T47D (cell line): ENCODE data around the gene NOCT.

Source experiments
- DNase-seq, 2 experiments: peaks; one replicate each; pipeline versions ENCODE4 v3.0.0 to v3.0.0-alpha.2; 2011 to 2012; ENCODE audit warnings: low read depth in 1 of 2, low spot score in 1 of 2
- JUND ChIP-seq: IDR thresholded peaks from 2 replicates; pipeline ENCODE4 v1.6.1; 2012; ENCODE audit warnings: low read depth
- in situ Hi-C: cut with HindIII; loops from 2 replicates; pipeline ENCODE4 v1.10.0; 2016; ENCODE audit warnings: low sequenced_read_pairs, low pct_unique_long_range_greater_than_20kb

Gene NOCT, protein sequence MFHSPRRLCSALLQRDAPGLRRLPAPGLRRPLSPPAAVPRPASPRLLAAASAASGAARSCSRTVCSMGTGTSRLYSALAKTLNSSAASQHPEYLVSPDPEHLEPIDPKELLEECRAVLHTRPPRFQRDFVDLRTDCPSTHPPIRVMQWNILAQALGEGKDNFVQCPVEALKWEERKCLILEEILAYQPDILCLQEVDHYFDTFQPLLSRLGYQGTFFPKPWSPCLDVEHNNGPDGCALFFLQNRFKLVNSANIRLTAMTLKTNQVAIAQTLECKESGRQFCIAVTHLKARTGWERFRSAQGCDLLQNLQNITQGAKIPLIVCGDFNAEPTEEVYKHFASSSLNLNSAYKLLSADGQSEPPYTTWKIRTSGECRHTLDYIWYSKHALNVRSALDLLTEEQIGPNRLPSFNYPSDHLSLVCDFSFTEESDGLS

DNA sequence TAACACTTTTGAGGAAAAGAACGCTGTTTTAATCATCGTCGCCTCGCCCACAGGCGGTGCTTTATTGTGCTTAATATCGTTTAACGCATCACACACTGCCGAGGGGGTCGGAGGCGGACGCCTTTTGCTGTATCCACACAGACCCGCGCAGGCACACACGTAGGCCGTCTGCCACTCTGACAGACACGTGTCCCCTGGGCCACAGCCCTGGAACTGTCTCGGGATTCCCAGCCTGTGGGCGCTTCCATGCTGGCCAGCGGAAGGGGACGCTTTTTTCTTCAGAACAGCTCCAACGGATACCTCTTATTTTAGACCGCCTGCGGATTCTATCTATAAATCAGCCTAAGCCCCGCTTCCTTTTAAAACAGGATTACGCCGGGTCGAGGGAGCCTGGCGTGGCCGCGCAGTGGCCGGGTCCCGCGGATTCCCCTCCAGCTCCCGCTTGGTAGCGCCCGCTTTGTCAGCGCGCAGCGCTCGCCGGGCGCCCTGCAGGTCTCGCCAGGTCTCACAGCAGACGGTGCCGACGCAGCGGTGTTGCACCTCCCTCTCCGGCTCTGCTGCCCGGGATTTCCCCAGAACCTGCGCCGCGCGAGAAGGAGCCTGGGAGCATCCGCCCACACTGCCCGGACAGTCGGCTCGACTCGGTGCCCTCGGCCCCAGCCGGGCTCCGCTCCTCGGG, at the start of gene NOCT:
NOCT (plus strand) TSS at position 513 of the 679 bp plus-strand sequence. CDS start 201 bp downstream, outside the sequence.
- TF ChIP-seq JUND, result 0 out of 2 replicates have a peak, but pooled peaks have one; percentile 18
- DNase-seq, result peak; percentile 72 to 91
- in situ Hi-C loops, result no loop called here

DNA sequence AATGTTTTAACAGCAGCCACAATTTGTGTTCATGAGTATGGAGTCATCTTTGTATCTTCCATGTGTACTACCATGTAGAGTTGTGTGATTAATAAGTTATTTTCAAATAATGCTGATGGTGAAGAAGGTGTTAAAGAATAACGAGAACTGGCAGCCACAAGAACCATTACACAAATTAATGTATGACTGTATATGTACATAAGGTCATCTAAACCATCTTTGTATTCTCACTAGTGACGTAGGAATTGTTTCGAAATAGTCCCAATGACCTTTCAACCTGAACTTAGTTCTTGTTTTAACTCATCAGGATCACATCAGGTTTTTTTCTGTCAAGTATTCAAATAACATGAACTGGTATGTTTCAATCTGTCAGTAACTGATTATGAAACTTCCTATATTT, 48.3 kb upstream of the NOCT start:
- DNase-seq, result no peak
- TF ChIP-seq JUND, result no peak
- in situ Hi-C loops, result no loop called here

DNA sequence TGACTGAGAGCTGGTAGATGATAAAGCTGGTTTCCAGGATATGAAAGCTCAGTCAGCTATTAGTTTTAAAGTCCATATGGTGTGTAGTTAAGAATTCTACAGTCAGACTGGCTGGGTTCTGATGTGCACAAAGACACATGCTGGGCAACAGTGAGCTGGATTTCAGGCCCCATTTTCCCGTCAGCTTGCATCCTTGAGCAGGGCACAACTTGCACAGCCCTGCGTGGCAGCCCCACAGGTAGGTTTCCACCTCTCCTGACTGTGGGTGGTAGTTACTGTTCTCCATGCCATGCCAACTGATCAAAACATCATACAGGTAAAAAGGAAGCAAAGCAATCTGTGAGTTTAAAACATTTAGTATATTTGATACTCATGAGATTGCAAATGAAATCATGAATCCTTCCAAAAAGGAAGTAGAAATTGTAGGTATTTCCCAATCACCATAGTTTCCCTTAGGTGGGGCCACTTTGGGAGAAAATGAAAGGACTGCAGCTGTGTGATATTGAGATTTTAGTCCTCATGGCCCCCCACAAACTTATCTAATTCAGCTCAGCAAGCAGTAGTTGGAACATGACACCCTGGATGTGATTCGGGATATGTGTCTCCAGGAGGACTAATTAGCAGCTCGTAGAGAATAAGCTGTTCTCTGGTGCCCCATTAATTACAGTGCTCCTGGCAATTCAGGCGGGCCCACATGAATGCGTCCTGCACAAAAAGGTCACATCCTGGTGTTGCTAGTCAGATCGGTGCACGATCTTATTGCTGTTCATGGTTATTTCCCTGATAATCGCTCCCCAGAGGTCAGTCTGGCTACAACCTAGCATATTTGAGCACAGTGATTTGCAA, 42.4 kb upstream of the NOCT start:
- TF ChIP-seq JUND, result no peak
- no peak for DNase-seq
- in situ Hi-C loops, result no loop called here

DNA sequence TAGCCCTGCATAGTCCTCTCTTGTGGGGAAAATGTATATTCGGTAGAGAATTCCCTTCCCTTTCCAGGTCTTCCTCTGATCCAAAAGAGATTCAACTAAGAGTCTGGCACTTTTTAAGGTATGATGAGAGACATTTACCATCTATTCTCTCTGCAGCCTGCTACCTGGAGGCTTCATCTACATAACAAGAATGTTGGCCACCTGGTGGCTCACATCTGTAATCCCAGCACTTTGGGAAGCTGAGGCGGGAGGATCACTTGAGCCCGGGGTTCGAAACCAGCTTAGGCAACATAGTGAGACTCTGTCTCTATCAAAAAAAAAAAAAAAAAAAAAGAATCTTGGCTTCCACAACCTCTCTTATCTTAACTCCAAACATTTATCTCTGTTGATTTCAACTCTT, 40.4 kb upstream of the NOCT start:
- DNase-seq, result peak in 1 of 2 experiments; percentile 15
- no peak for TF ChIP-seq JUND
- in situ Hi-C loops, result no loop called here

DNA sequence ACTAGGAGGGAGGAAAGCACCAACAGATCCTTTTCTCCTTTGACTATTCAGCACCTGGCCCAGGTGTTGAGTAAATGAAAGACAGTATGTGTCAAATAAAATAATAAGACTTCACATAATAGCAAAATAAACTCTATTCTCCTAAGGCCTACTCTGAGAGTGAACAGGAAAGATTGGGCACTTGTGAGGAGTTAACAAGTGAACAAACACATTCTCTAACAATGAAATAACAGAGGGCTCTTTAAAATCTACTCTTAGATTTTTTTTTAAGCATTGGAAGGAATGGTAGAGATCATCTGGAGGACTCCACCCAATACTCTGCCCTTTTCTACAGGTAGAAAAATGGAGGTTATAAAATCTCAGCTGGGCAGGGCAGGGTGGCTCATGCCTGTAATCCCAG, 39.1 kb upstream of the NOCT start:
- DNase-seq, result no peak
- no peak for TF ChIP-seq JUND
- in situ Hi-C loops, result no loop called here

- DNase-seq, result no peak
- no peak for TF ChIP-seq JUND
- in situ Hi-C loops, result no loop called here
These were observed 38.1 kb upstream of the NOCT start for GRCh38 chr4:138977524-138977923.

DNA sequence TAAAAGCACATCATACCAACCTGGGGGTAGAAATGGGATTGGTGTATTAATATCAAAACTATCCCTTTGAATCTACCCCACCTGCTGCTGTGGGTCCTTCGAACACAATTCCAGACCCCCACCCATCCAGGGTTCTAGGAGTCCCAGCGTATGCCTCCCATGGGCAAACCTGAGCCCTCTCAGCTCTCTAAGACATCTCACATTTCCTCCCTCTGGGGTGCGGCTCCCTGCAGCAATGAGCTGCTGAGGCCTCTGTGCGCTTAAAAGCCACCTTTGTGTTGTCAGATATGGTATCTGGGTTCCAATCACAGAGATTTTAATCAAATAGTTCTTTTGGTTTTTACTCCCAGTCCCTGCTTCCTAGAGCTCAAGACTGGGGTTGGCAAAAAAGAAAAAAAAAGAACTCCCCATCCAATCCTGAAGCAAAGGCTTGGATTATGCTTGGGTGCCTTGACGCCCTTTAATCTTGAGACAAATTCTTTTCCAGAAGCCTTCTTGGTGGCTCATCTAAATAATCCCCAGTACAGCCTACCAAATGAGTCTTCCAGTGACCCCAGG, 37.5 kb upstream of the NOCT start:
- no peak for TF ChIP-seq JUND
- no peak for DNase-seq
- in situ Hi-C loops, result no loop called here

GRCh38 chr4:138978600-138978999, 37.0 kb upstream of the NOCT start:
- in situ Hi-C loops, result no loop called here
- TF ChIP-seq JUND, result no peak
- DNase-seq, result peak in 1 of 2 experiments; percentile 64

GRCh38 chr4:138979742-138980141, 35.8 kb upstream of the NOCT start:
- TF ChIP-seq JUND, result no peak
- no peak for DNase-seq
- in situ Hi-C loops, result no loop called here

GRCh38 chr4:138981930-138982390, 33.6 kb upstream of the NOCT start:
- TF ChIP-seq JUND, result no peak
- in situ Hi-C loops, result no loop called here
- DNase-seq, result peak in 1 of 2 experiments; percentile 62

- in situ Hi-C loops, result no loop called here
These were observed 32.8 kb upstream of the NOCT start for GRCh38 chr4:138982754-138983153.

GRCh38 chr4:138983690-138984089, 31.9 kb upstream of the NOCT start:
- in situ Hi-C loops, result no loop called here
- TF ChIP-seq JUND, result no peak
- no peak for DNase-seq

More at GRCh38 chr4:138982754-138983153, 32.8 kb upstream of the NOCT start:
- DNase-seq, result no peak
- TF ChIP-seq JUND, result no peak

DNA sequence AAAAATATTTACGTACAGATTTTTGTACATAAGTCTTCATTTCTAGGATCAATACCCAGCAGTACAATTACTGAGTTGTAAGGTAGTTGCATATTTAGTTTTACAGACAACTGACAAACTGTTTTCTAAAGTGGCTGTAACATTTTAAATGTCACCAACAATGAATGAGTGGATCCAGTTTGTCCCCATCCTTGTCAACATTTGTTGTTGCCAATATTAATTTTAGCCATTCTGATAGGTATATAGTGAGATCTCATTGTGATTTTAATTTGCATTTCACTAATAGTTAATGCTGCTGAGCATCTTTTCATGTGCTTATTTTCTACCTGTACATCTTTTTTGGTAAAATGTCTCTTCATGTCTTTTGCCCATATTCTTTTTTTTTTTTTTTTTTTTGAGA, 30.9 kb upstream of the NOCT start:
- DNase-seq, result no peak
- in situ Hi-C loops, result no loop called here
- TF ChIP-seq JUND, result no peak
